ENCODE data around the gene MICAL2.

The MICAL2 gene

GRCh38 chr11:12232817-12233601 lies 122.6 kb downstream of the MICAL2 start:
- no peak for DNase-seq

DNA sequence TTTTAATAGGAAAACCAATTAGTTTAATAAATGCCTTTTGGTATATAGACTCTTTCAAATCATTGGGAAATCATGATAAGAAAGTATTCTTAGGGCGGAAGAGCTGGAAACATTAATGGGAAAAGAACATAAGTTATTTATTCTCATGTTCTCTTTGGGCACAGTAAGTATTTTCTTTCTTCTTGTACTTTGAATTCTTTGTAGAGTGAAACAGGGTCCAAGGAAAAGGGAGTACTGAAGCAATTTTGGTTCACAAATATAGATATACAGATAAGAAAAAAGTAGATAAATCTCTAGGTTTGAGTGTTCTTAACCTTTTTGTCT lies 123.2 kb downstream of the MICAL2 start:
- no peak for DNase-seq

- no peak for DNase-seq
These were observed 123.8 kb downstream of the MICAL2 start for GRCh38 chr11:12234221-12234620.

DNA sequence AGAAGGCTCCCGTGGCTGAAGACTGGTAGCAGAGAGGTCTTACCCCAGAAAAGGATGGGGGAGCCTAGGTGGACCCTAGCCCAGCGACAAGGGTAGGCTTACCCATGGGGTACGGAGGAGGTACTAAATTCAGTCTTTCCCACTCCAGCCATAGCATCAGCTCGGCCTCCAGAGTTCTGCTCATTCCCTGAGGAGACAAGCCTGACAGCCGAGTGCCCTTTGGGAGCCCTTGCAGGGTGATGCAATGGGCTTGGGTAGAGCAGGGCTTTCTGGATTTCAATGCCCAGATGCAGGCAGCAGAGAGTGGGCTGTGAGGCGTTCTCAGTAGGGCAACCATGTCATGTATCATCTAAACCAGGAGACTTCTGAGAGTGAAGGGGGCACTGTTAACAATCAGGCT lies 124.7 kb downstream of the MICAL2 start:
- no peak for DNase-seq

DNA sequence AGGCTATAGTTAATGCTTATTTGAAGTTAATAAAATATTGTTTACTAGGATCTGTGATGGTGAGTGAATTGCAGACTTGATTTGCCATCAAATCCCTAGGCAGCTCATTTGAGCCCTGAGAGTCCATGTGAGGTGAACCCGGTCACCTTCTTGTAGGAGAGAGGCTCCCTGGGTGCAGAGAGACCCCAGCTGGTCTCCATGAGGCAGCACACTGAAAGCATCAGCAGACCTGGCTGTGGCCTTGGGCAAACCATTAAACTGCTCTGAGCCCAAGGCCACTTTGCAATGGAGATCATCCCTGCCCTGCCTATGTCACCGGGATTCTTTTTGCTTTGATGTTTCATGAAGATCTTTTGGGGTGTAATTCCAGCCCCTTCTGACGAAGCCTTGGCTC lies 125.2 kb downstream of the MICAL2 start:
- no peak for DNase-seq

DNA sequence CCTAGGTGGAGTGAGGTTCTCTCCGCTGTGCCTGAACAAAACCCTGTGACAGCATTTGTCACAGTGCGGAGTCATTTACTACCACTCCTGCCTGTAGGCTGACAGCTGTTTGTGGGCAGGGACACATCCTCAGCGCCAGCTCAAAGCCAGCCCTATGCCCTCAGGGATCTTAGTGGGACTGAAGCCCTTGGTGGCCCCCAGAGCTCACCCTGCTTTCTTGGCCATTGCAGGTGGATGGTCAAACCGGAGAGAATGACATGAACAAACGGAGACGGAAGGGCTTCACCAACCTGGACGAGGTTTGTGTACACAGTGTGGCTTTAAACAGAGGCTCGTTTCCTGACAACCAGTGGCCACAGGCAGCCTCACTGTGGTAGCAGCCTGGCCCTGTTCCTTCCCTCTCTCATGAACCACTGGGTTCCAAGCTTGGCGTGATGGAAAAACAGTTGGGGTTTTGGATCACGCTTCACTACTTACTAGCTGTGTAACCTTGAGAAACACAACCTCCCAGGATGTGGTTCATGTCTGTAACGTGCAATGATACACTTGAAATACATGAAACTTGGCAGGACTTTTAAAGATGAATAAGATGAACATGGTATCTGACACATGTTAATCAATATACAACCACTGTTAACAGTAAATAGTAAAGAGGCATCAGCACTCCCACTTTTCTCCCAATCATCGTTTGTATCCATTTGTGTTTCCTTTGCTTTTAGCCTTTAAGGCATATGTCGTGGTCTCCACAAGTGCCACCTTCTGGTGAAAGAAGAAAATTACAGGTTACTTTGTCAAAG lies 125.8 kb downstream of the MICAL2 start:
- DNase-seq, result peak in 1 of 14 donors; percentile 75

GRCh38 chr11:12236744-12237101 lies 126.3 kb downstream of the MICAL2 start:
- no peak for DNase-seq

- no peak for DNase-seq
These were observed 127.0 kb downstream of the MICAL2 start for GRCh38 chr11:12237381-12237784.

GRCh38 chr11:12238420-12238819 lies 128.0 kb downstream of the MICAL2 start:
- no peak for DNase-seq

- no peak for DNase-seq
These were observed 129.0 kb downstream of the MICAL2 start for GRCh38 chr11:12239396-12239795.

GRCh38 chr11:12239804-12240371 lies 129.5 kb downstream of the MICAL2 start:
- DNase-seq, result no peak

DNA sequence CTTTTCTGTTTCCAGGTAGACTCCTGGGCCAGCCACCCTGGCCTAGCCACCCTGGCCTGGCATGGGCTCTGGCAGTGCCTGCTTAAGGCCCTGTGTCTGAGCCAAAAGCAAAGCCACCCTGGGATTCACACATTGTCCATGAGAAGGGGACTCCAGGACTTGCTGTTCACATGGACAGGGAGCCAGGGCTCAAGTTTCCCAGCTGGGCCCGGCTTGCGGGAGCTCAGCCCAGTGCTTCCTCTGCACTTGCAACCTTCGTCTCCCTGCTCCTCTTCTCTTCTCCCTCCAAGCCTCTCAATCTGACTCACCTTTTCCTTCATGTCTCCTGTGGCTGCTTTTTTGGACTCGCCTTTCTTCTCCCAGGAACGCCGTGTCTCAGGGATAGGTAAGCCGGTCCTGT lies 130.3 kb downstream of the MICAL2 start:
- DNase-seq, result no peak

GRCh38 chr11:12241401-12241800 lies 131.0 kb downstream of the MICAL2 start:
- DNase-seq, result no peak

- DNase-seq, result no peak
These were observed 131.7 kb downstream of the MICAL2 start for GRCh38 chr11:12241971-12242672.

DNA sequence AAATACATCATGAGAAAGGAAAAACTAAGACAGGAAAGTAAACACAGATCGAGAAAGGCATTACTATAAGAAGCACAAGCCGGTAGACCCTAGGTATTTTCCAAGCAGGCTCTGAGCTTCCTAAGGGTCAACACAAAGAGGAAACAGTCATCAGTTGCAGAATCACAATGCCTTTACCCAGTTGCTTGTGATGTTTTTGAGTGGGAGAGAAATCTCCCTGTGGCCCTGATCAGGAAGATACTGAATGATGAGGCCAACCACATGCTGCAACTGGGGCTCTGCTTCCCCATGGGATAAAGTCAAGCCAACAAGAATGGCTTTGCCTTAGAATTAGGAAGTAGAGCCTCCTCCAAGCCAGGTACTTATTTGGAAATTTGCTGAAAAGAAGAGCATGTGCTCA lies 132.6 kb downstream of the MICAL2 start:
- no peak for DNase-seq

DNA sequence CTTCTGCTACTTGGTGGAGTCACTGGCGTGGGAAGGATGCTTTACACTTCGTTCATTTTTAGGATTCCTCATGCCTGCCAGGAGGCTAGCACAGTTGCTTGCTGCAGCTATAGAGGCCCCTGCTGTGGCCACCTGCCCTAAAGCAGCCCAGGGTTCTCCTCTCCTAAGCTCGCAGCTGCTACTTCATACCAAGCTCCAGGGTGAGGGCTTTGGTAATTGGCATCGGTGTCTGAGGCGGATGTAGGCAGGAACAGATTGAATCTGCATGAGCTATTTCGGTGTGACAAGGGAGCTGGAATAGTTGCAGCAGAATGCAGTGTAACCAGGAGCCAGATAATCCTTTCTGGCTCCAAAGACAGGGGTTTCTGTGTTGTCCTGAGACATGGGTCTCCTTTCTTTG lies 133.1 kb downstream of the MICAL2 start:
- DNase-seq, result peak in 1 of 14 donors; percentile 93

- peak in 1 of 14 donors; percentile 81 for DNase-seq
These were observed 133.6 kb downstream of the MICAL2 start for GRCh38 chr11:12243911-12244550.

- no peak for DNase-seq
These were observed 134.7 kb downstream of the MICAL2 start for GRCh38 chr11:12245091-12245490.

GRCh38 chr11:12245549-12246016 lies 135.2 kb downstream of the MICAL2 start:
- DNase-seq, result no peak

DNA sequence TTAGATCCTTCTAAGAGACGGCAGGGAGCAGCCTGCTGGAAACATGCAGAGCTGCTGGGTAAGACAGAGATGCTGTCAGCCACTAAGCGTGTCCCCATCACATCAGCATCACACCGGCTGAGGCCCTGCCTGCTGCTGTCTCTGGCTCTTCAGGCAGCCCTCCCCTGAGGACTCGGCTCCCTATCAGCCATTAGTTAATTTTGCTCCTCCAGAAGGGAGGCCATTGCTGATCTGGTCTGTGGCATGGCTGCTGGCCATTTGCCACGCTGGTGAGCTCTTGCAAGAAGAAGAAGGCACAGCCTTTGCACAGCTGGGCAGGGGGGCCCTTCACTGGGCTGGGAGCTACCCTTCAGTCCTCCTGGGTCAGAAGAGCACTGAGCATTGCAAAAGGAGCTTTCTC lies 135.8 kb downstream of the MICAL2 start:
- DNase-seq, result no peak

GRCh38 chr11:12246989-12247388 lies 136.6 kb downstream of the MICAL2 start:
- DNase-seq, result no peak

GRCh38 chr11:12247543-12248254 lies 137.3 kb downstream of the MICAL2 start:
- DNase-seq, result no peak

All from C1 segment of cervical spinal cord (tissue), 14 donors.